Epithelial cell of proximal tubule (primary cell): ENCODE results near the gene FAM53A. TPM values are rescaled to one million over a fixed set of nuclear protein-coding genes. Genes with fewer than 3 reads are reported as not detected.

Experiments used
- DNase-seq: peaks from one replicate; pipeline ENCODE4 v3.0.0-alpha.2; 2011; ENCODE audit warnings: low read depth
- H3K4me3 ChIP-seq: 2 replicates; pipeline ENCODE4 v1.5.1; 2011; ENCODE audit warnings: low read depth, mild to moderate bottlenecking, low read length
- total RNA-seq: library from RNA; depleted of rRNA; stranded (reverse); fragments of >200 nt; gene quantifications from 2 replicates; pipeline ENCODE4 v1.2.3, GENCODE V29; 2015
- TF ChIP-seq, protein P1 (sequence below): conservative IDR thresholded peaks from 2 replicates; pipeline ENCODE4 v1.5.1; 2012; ENCODE audit warnings: low read depth, mild to moderate bottlenecking, low read length

FAM53A gene
- total RNA-seq, 1 donor from 2014 or later = 2.5 TPM

DNA sequence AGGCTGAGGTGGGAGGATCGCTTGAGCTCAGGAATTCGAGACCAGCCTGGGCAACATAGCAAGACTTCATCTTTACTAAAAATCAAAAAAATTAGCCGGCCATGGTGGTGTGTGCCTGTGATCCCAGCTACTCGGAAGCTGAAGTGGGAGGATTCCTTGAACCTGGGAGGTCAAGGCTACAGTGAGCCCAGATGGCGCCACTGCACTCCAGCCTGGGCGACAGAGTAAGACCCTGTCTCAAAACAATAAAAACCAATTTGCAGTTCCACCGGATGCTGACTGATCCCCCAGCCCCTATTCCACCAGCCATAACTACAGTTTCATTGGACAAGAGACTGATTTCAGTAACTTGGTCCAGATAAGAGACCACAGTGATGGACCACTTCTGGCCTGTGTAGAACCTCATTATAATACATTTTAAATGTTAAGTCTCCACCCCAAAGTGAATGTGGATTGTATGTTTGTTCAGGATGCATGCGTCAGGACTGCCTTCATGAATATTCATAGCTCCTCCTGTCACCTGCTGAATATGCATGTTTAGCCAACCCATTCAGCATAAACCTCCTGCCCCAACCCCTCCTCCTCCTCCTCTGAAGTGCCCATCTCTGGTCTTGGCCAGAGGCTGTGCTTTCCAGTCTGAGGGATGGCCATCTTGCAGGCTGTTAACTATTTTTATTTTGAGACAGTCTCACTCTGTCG, 30.3 kb upstream of the FAM53A start:
- TF ChIP-seq, protein P1, sequence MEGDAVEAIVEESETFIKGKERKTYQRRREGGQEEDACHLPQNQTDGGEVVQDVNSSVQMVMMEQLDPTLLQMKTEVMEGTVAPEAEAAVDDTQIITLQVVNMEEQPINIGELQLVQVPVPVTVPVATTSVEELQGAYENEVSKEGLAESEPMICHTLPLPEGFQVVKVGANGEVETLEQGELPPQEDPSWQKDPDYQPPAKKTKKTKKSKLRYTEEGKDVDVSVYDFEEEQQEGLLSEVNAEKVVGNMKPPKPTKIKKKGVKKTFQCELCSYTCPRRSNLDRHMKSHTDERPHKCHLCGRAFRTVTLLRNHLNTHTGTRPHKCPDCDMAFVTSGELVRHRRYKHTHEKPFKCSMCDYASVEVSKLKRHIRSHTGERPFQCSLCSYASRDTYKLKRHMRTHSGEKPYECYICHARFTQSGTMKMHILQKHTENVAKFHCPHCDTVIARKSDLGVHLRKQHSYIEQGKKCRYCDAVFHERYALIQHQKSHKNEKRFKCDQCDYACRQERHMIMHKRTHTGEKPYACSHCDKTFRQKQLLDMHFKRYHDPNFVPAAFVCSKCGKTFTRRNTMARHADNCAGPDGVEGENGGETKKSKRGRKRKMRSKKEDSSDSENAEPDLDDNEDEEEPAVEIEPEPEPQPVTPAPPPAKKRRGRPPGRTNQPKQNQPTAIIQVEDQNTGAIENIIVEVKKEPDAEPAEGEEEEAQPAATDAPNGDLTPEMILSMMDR = no peak

GRCh38 chr4:1713003-1713851, 29.1 kb upstream of the FAM53A start:
- no peak for DNase-seq
- H3K4me3 ChIP-seq = peak overlapping the region; percentile 93
- TF ChIP-seq, protein P1 = no peak

More for the DNA sequence above, 30.3 kb upstream of the FAM53A start:
- DNase-seq = no peak
- H3K4me3 ChIP-seq = no peak overlapping the region

DNA sequence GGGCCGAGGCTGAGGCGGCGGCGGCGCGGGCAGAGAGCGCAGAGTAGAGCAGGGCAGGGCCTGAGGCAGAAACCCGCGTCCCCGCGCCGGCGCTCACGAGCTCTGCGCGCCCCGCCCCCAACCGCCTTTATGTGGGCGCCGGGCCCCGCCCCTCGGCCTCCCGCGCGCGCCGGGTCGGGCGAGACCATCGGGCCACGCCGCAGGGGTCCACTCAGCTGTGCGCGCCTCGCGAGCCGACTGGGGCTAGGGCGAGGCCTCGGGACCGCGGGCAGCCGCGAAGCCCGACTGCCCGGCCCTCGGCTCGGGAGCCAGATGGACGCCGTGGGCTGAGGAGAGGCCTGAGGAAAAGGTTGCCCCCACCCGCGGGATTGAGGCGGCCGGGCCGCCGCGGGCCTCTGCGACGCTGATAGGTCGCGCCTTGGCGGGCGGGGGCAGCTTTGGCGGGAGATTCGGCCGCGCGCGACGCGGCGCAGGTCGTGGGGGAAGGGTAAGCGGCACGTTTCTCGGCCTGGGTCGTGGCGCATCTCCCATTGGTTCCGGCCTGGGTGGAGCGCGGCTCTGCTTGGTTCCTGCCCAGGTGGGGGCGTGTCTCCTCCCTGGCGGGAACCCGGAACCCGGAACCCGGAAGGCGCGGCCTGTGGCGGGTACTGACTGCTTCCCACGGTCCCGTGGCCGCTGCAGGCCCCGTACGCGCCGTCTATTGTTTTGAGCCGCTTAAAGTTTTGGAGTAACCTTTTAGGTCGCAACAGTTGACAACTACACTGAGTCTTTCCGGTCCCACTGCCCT, 28.3 kb upstream of the FAM53A start, which contains the start of gene SLBP:
TSS of gene SLBP (minus strand) at position 104 of the 787 bp plus-strand sequence. CDS start 131 bp downstream, outside the sequence.
- DNase-seq = no peak
- H3K4me3 ChIP-seq = peak within 1 kb of the TSS; percentile 93
- TF ChIP-seq, protein P1 = no peak

GRCh38 chr4:1711571-1712215, 27.6 kb upstream of the FAM53A start:
- DNase-seq = no peak
- H3K4me3 ChIP-seq = peak overlapping the region; percentile 93
- TF ChIP-seq, protein P1 = no peak

GRCh38 chr4:1711055-1711570, 27.0 kb upstream of the FAM53A start:
- no peak for DNase-seq
- peak overlapping the region; percentile 93 for H3K4me3 ChIP-seq
- TF ChIP-seq, protein P1 = no peak

DNA sequence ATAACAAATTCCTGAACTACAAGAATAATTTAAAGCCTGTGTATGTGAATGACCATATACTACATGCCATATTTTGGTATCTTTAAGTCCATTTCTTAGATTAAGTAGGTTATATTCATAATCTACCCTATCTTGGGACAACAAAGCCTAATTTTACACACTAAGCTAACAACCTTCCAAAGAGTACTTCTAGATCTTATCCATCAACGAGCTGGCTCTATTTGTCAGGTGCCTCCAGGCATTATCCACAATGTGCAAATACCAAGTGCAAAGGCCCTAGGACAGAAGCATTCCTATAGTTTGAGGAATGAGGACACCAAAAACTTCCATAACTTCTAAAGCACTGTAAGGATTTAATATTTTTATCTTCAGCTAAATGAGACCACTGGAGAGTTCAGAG, 24.5 kb upstream of the FAM53A start:
- no peak for DNase-seq
- H3K4me3 ChIP-seq = no peak overlapping the region
- TF ChIP-seq, protein P1 = no peak
